Lower lobe of right lung (tissue), 2 donors: ENCODE results near the gene MEIS1. TPM values are rescaled to one million over a fixed set of nuclear protein-coding genes. Genes with fewer than 3 reads are reported as not detected.

ENCODE experiments used
- ATAC-seq, 2 donors: fragments of 200-7000 bp; cut with Tn5 transposase; one replicate each; pipeline ENCODE4 v1.9.1; 2020 to 2022; ENCODE audit warnings: mild to moderate bottlenecking in 2 of 2, moderate library complexity in 2 of 2
- DNase-seq: peaks from one replicate; pipeline ENCODE4 v3.0.0-alpha.2; 2020
- H3K27ac ChIP-seq: fragments of 200-600 bp; one replicate; pipeline ENCODE4 v1.8.0; 2022
- H3K27me3 ChIP-seq: fragments of 200-600 bp; one replicate; pipeline ENCODE4 v1.8.0; 2022; ENCODE audit warnings: low read depth
- H3K36me3 ChIP-seq: fragments of 200-600 bp; one replicate; pipeline ENCODE4 v1.8.0; 2022; ENCODE audit warnings: mild to moderate bottlenecking
- H3K4me1 ChIP-seq: fragments of 200-600 bp; one replicate; pipeline ENCODE4 v1.8.0; 2022
- H3K4me3 ChIP-seq: fragments of 200-600 bp; one replicate; pipeline ENCODE4 v1.8.0; 2022; ENCODE audit warnings: mild to moderate bottlenecking
- H3K9me3 ChIP-seq: fragments of 200-600 bp; one replicate; pipeline ENCODE4 v1.8.0; 2022
- intact Hi-C: fragments of 100-400 bp; cut with DNase I; formaldehyde crosslinking; loops from one replicate; pipeline ENCODE4 v1.11.0; 2022
- total RNA-seq: library from RNA; stranded (reverse); fragmentation: NEBNext Ultra II Directional; extraction: Animal tissue kit (Norgen Biotek cat#: 25700); gene quantifications from one replicate; pipeline ENCODE4 v1.2.1, GENCODE V29; 2021
- TF ChIP-seq, protein P1 (sequence below): fragments of 200-600 bp; IDR thresholded peaks from one replicate; pipeline ENCODE4 v1.8.0; 2022; ENCODE audit warnings: antibody characterized with exemption, mild to moderate bottlenecking
- donor health status: DM: no; HTN: yes; CAD: no; lungs with severe emphysema.

MEIS1 gene
- total RNA-seq, 1 donor from 2014 or later = 54.7 TPM

GRCh38 chr2:66494708-66495107 is 59.8 kb downstream of the MEIS1 start:
- ATAC-seq (peak; percentile 53 to 82), DNase-seq (no peak)
- H3K27me3 ChIP-seq = no peaks in the 10 kb centered on the region
- no peak overlapping the region for H3K27ac ChIP-seq
- no peaks in the 10 kb centered on the region for H3K9me3 ChIP-seq
- peaks cover 71% of the 10 kb centered on the region for H3K4me1 ChIP-seq
- no peaks in the 10 kb centered on the region for H3K36me3 ChIP-seq
- no peak overlapping the region for H3K4me3 ChIP-seq
- intact Hi-C loops = no loop called here
- TF ChIP-seq, protein P1, sequence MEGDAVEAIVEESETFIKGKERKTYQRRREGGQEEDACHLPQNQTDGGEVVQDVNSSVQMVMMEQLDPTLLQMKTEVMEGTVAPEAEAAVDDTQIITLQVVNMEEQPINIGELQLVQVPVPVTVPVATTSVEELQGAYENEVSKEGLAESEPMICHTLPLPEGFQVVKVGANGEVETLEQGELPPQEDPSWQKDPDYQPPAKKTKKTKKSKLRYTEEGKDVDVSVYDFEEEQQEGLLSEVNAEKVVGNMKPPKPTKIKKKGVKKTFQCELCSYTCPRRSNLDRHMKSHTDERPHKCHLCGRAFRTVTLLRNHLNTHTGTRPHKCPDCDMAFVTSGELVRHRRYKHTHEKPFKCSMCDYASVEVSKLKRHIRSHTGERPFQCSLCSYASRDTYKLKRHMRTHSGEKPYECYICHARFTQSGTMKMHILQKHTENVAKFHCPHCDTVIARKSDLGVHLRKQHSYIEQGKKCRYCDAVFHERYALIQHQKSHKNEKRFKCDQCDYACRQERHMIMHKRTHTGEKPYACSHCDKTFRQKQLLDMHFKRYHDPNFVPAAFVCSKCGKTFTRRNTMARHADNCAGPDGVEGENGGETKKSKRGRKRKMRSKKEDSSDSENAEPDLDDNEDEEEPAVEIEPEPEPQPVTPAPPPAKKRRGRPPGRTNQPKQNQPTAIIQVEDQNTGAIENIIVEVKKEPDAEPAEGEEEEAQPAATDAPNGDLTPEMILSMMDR = no peak

- H3K27ac ChIP-seq = peak overlapping the region; percentile 57
- no peaks in the 10 kb centered on the region for H3K36me3 ChIP-seq
- no peaks in the 10 kb centered on the region for H3K27me3 ChIP-seq
- TF ChIP-seq, protein P1 = no peak
- ATAC-seq (peak; percentile 65 to 69), DNase-seq (no peak)
- intact Hi-C loops = no loop called here
- H3K4me1 ChIP-seq = peaks cover 60% of the 10 kb centered on the region
- H3K4me3 ChIP-seq = no peak overlapping the region
- no peaks in the 10 kb centered on the region for H3K9me3 ChIP-seq
Measured at GRCh38 chr2:66495788-66496640, 61.1 kb downstream of the MEIS1 start.

GRCh38 chr2:66496670-66497420 is 61.9 kb downstream of the MEIS1 start:
- Histone ChIP-seq H3K9me3 (no peaks in the 10 kb centered on the region), H3K4me3 (no peak overlapping the region), H3K27ac (peak overlapping the region; percentile 57), H3K36me3 (no peaks in the 10 kb centered on the region), H3K27me3 (no peaks in the 10 kb centered on the region), H3K4me1 (peaks cover 52% of the 10 kb centered on the region)
- intact Hi-C loops = no loop called here
- ATAC-seq (no peak), DNase-seq (no peak)
- TF ChIP-seq, protein P1 = no peak

- Histone ChIP-seq H3K4me1 (peaks cover 52% of the 10 kb centered on the region), H3K27ac (no peak overlapping the region), H3K9me3 (no peaks in the 10 kb centered on the region), H3K4me3 (no peak overlapping the region), H3K27me3 (no peaks in the 10 kb centered on the region), H3K36me3 (no peaks in the 10 kb centered on the region)
- DNase-seq = no peak
- TF ChIP-seq, protein P1 = no peak
- no peak for ATAC-seq
- intact Hi-C loops = no loop called here
Measured at GRCh38 chr2:66497431-66498288, 62.7 kb downstream of the MEIS1 start.

DNA sequence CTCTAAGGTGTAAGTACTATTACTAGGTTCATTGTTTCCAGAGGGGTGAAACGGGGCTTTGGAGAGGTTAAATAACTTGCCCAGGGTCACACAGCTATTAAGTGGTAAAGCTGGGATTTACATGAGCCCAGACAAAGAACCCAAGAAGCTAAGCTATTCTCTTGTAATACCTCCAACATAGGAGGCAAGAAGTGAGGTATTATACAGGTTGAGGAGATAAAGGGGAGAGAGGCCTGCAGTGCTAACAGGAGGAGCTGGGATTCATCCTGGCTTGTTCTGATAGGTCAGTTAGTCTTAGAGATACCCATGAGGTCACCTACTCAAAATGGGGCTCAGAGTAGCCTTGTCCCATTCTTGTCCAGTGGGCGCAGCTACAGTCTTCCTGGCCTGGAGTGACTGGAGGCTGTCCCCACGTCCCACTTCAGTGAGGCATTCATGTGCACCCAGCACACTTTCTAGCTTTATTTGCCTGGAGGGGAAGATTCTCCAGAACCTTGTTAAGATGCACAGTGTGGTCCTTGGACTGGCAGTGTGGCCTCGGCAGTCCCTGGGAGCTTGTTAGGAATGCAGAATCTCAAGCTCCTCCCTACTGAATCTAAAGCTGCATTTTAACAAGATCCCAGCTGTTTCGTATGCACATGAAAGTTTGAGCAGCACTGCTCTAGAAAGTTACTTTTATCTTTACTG is 63.5 kb downstream of the MEIS1 start:
- Histone ChIP-seq H3K36me3 (no peaks in the 10 kb centered on the region), H3K4me3 (no peak overlapping the region), H3K4me1 (peaks cover 50% of the 10 kb centered on the region), H3K27me3 (no peaks in the 10 kb centered on the region), H3K9me3 (no peaks in the 10 kb centered on the region), H3K27ac (no peak overlapping the region)
- intact Hi-C loops = no loop called here
- DNase-seq (no peak), ATAC-seq (no peak)
- TF ChIP-seq, protein P1 = no peak
